HepG2 (cell line): ENCODE results near the gene PTPRD. TPM values are rescaled to one million over a fixed set of nuclear protein-coding genes. Genes with fewer than 3 reads are reported as not detected.

Experiments
- ATAC-seq: fragments of 200-7000 bp; cut with Tn5 transposase; 3 replicates; pipeline ENCODE4 v1.9.1; 2020; ENCODE audit warnings: mild to moderate bottlenecking, moderate library complexity
- BruUV-seq: library from RNA; stranded (reverse); fragments of 400-500 nt; replicated peaks from 2 replicates; lab custom pipeline; 2021; lab: Mats Ljungman, UMichigan
- CTCF ChIA-PET: fragments of 300-600 bp; formaldehyde crosslinking; extraction: SDS; loops from one replicate; lab custom pipeline; 2021; ENCODE audit warnings: low total read pairs, inconsistent platforms, low intra/inter-chr PET ratio; lab: Yijun Ruan, JAX
- POLR2A ChIA-PET: fragments of 350-600 bp; sonication (Branson Sonifier 250); formaldehyde crosslinking; loops from one replicate; lab custom pipeline; 2020; ENCODE audit warnings: antibody characterized with exemption, inconsistent platforms; lab: Yijun Ruan, JAX
- DNase-seq: peaks from one replicate; pipeline ENCODE4 v3.0.0-alpha.2; 2015; ENCODE audit warnings: low spot score
- FAIRE-seq: peaks from 3 replicates; lab custom pipeline; 2011; peaks lifted over from hg19 to GRCh38; lab: Jason Lieb, UNC
- H2AFZ ChIP-seq: one replicate; pipeline ENCODE4 v1.6.1; 2011; ENCODE audit warnings: low read length, inconsistent platforms
- H3K27ac ChIP-seq: fragments of 300-600 bp; 3 replicates; pipeline ENCODE4 v1.8.0; 2011; ENCODE audit warnings: mixed run types, mild to moderate bottlenecking, mixed read lengths, low read length, inconsistent platforms; ENCODE audit not compliant: insufficient read depth; ENCODE audit errors: extremely low read length
- H3K27me3 ChIP-seq, 2 experiments: fragments of 200-600 bp in 1 of 2; 2 replicates in 1 of 2; 3 replicates in 1 of 2; pipeline versions ENCODE4 v1.6.0 to v1.8.0; 2011; ENCODE audit warnings: low read length in 2 of 2, mild to moderate bottlenecking in 2 of 2, moderate library complexity in 2 of 2, inconsistent platforms in 1 of 2; ENCODE audit not compliant: insufficient read depth in 2 of 2, control insufficient read depth in 1 of 2
- H3K36me3 ChIP-seq, 2 experiments: fragments of 200-600 bp in 1 of 2; replicated peaks in 1 of 2; 2 replicates in 1 of 2; 3 replicates in 1 of 2; pipeline versions ENCODE4 v1.5.1 to v1.8.0; 2011; ENCODE audit warnings: low read length in 2 of 2, inconsistent platforms in 1 of 2; ENCODE audit not compliant: insufficient read depth in 2 of 2, control insufficient read depth in 1 of 2
- H3K4me1 ChIP-seq: 2 replicates; pipeline ENCODE4 v1.5.1; 2012; ENCODE audit warnings: low read length, inconsistent platforms; ENCODE audit not compliant: insufficient read depth
- H3K4me2 ChIP-seq: 2 replicates; pipeline ENCODE4 v1.6.0; 2011; ENCODE audit warnings: low read depth, low read length, inconsistent platforms
- H3K4me3 ChIP-seq, 3 experiments: fragments of 200-600 bp in 1 of 3; sonication (generic), shearing (Covaris generic) in 1 of 3; replicated peaks in 1 of 3; 2 replicates each; pipeline ENCODE4 v1.5.1; 2011 to 2016; ENCODE audit warnings: low read length in 3 of 3, inconsistent platforms in 2 of 3, low read depth in 2 of 3, mild to moderate bottlenecking in 2 of 3, control low read depth in 1 of 3, mixed read lengths in 1 of 3; ENCODE audit not compliant: insufficient read depth in 1 of 3
- H3K79me2 ChIP-seq: one replicate; pipeline ENCODE4 v1.6.1; 2011; ENCODE audit warnings: low read length, inconsistent platforms; ENCODE audit not compliant: insufficient read depth
- H3K9ac ChIP-seq: 2 replicates; pipeline ENCODE4 v1.6.0; 2011; ENCODE audit warnings: mild to moderate bottlenecking, low read depth, low read length, inconsistent platforms; ENCODE audit not compliant: insufficient read depth
- H3K9me3 ChIP-seq: 2 replicates; pipeline ENCODE4 v1.5.1; 2012; ENCODE audit warnings: mild to moderate bottlenecking, low read length
- H4K20me1 ChIP-seq: 2 replicates; pipeline ENCODE4 v1.6.0; 2011; ENCODE audit warnings: inconsistent platforms, mild to moderate bottlenecking, low read length, moderate library complexity; ENCODE audit not compliant: insufficient read depth
- DNMT1 ChIP-seq: sonication (generic); formaldehyde crosslinking; IDR thresholded peaks from 2 replicates; pipeline ENCODE4 v1.5.1; 2020; ENCODE audit warnings: mild to moderate bottlenecking, missing genetic modification reagents
- DR1 ChIP-seq: sonication (generic); formaldehyde crosslinking; IDR thresholded peaks from 2 replicates; pipeline ENCODE4 v1.8.0; 2021; ENCODE audit warnings: mild to moderate bottlenecking, missing genetic modification reagents, inconsistent platforms
- FOXK2 ChIP-seq: fragments of 450-650 bp; IDR thresholded peaks from 2 replicates; pipeline ENCODE4 v1.6.1; 2016
- HDAC6 ChIP-seq: fragments of 200-600 bp; sonication (generic); IDR thresholded peaks from 2 replicates; pipeline ENCODE4 v1.7.0; 2017; ENCODE audit warnings: mild to moderate bottlenecking, antibody characterized with exemption, low read length, low read depth
- HNRNPLL ChIP-seq: fragments of 200-400 bp; formaldehyde crosslinking; IDR thresholded peaks from 2 replicates; pipeline ENCODE4 v1.6.1; 2017; ENCODE audit warnings: mild to moderate bottlenecking, low read depth, low read length; ENCODE audit not compliant: poor library complexity, severe bottlenecking
- PAF1 ChIP-seq: IDR thresholded peaks from 2 replicates; pipeline ENCODE4 v1.6.1; 2016; ENCODE audit warnings: missing genetic modification reagents, missing compliant biosample characterization
- TCF12 ChIP-seq, 2 experiments: fragments of 450-650 bp in 1 of 2; sonication (generic) in 1 of 2; formaldehyde crosslinking in 1 of 2; IDR thresholded peaks; 2 replicates each; pipeline versions ENCODE4 v1.6.1 to v1.8.0; 2017 to 2022; ENCODE audit warnings: antibody characterized with exemption in 1 of 2, mild to moderate bottlenecking in 1 of 2, missing genetic modification reagents in 1 of 2, moderate library complexity in 1 of 2
- ZNF121 ChIP-seq: sonication (generic); formaldehyde crosslinking; IDR thresholded peaks from 2 replicates; pipeline ENCODE4 v1.5.0; 2020; ENCODE audit warnings: mild to moderate bottlenecking, missing genetic modification reagents
- ZNF256 ChIP-seq: sonication (generic); formaldehyde crosslinking; conservative IDR thresholded peaks from 2 replicates; pipeline ENCODE4 v1.4.0; 2020; ENCODE audit warnings: missing genetic modification reagents
- ZNF331 ChIP-seq: sonication (generic); formaldehyde crosslinking; IDR thresholded peaks from 2 replicates; pipeline ENCODE4 v1.4.0; 2020; ENCODE audit warnings: missing genetic modification reagents
- ZNF441 ChIP-seq: sonication (generic); formaldehyde crosslinking; IDR thresholded peaks from 2 replicates; pipeline ENCODE4 v1.7.0; 2021; ENCODE audit warnings: missing genetic modification reagents, borderline replicate concordance
- ZNF737 ChIP-seq: sonication (generic); formaldehyde crosslinking; IDR thresholded peaks from 2 replicates; pipeline ENCODE4 v1.5.0; 2020; ENCODE audit warnings: missing genetic modification reagents, mild to moderate bottlenecking, borderline replicate concordance
- WGBS: methylation state at CpG from one replicate; pipeline ENCODE4 v1.1.6; 2017; ENCODE audit warnings: low lambda C conversion rate; 5-methylcytosine and 5-hydroxymethylcytosine counted together
- in situ Hi-C: cut with HindIII; loops from 2 replicates; pipeline ENCODE4 v1.10.0; 2017; ENCODE audit warnings: low pct_unique_long_range_greater_than_20kb; ENCODE audit not compliant: extremely low pct_ligation_motif_present
- intact Hi-C: fragments of 100-400 bp; cut with micrococcal nuclease; formaldehyde crosslinking; loops from one replicate; pipeline ENCODE4 v1.10.0; 2022; ENCODE audit not compliant: unreplicated experiment
- polyA plus RNA-seq, 8 experiments: library from polyadenylated mRNA; depleted of rRNA in 3 of 8; stranded (reverse) in 7 of 8; unstranded in 1 of 8; fragments of >200 nt; fragmentation: Illumina TruSeq in 4 of 8; extraction: Trizol in 4 of 8; gene quantifications; 2 replicates each; pipeline versions ENCODE4 v1.2.1 to v1.2.3, GENCODE V29; 2011 to 2016; ENCODE audit warnings: low read depth in 4 of 8, missing spikeins in 1 of 8, mixed read lengths in 1 of 8; ENCODE audit not compliant: insufficient read depth in 1 of 8
- total RNA-seq, 5 experiments: library from RNA; depleted of rRNA; stranded (reverse); fragments of >200 nt; fragmentation: Illumina TruSeq; extraction: Trizol; gene quantifications; 2 replicates each; pipeline ENCODE4 v1.2.3, GENCODE V29; 2016; ENCODE audit warnings: low read depth in 1 of 5

The PTPRD gene
- total and polyA plus RNA-seq, 2 of the 13 experiments (the other 11 are each of a cell fraction or from before 2014, with no cell fraction given) = 0.05 TPM; not detected in 1

- TF ChIP-seq ZNF441 (CRISPR knock-in tag) = no peak
- TF ChIP-seq, all 625 proteins: peak for 0
Measured at GRCh38 chr9:8766096-8766495, 1846.7 kb downstream of the PTPRD start (continued).

DNA sequence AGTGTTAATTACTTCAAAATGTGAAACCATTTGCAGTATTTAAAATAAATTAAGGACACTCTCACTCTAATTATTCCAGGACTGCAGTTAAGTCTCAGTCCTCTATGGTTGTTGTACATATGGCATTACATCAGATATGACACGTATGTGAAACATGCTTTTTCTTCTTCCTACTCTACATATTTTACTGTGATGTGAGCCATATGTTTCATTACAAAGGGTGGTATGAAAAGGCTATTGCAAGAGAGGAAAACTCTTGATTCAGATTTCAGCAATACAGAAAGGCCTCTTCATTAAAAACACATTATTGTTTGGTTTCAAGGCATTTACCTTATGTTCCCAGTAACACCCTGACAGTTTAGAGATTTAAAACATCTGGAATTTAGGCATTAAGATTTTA is 1848.8 kb downstream of the PTPRD start:
- FAIRE-seq (no peak), ATAC-seq (no peak), DNase-seq (no peak)
- H3K4me2 ChIP-seq = no peak overlapping the region
- H3K27me3 ChIP-seq = no peaks in the 10 kb centered on the region
- CTCF ChIA-PET = no interaction called here
- WGBS = 4% methylated on average over 1 of the region's 1 CpG
- POLR2A ChIA-PET = no interaction called here
- intact Hi-C loops (loop anchor here (10.0 kb wide), 1 partner anchor 61 kb away; no protein-coding TSS in a partner anchor), in situ Hi-C loops (no loop called here)
- H2AFZ ChIP-seq = no peak overlapping the region
- no TSS peak for BruUV-seq
- H3K27ac ChIP-seq = no peak overlapping the region
- no peak overlapping the region for H3K4me3 ChIP-seq
- no peak for TF ChIP-seq DR1
- no peak for TF ChIP-seq HDAC6
- no peak for TF ChIP-seq ZNF331 (CRISPR knock-in tag)
- TF ChIP-seq ZNF121 (CRISPR knock-in tag) = no peak
- no peak for TF ChIP-seq ZNF737 (CRISPR knock-in tag)
- no peak for TF ChIP-seq TCF12 (IDR thresholded peaks at IDR 0.05)
- TF ChIP-seq TCF12 (CRISPR knock-in tag; IDR thresholded peaks at IDR 0.05) = no peak
- TF ChIP-seq FOXK2 = no peak
- TF ChIP-seq ZNF256 = no peak
- TF ChIP-seq PAF1 (CRISPR knock-in tag) = no peak
- TF ChIP-seq HNRNPLL = no peak
- no peak for TF ChIP-seq DNMT1 (CRISPR knock-in tag)
- no peaks in the 10 kb centered on the region for H3K36me3 ChIP-seq
- H3K4me1 ChIP-seq = no peaks in the 10 kb centered on the region
- H4K20me1 ChIP-seq = no peaks in the 10 kb centered on the region
- H3K9me3 ChIP-seq = no peaks in the 10 kb centered on the region
- no peak overlapping the region for H3K9ac ChIP-seq
- H3K79me2 ChIP-seq = no peaks in the 10 kb centered on the region
